ENCODE data around the gene CUEDC1.

Gene CUEDC1

GRCh38 chr17:57955183-57955931, at the start of gene CUEDC1:
Gene CUEDC1, minus strand, starts transcription at chr17:57955412. Its CDS starts 69,848 bp downstream, at chr17:57885564.
- peak; percentile 58 for DNase-seq

- no peak for DNase-seq
These were observed 48.8 kb upstream of the CUEDC1 start for GRCh38 chr17:58004060-58004459.

GRCh38 chr17:58002973-58003372, 47.8 kb upstream of the CUEDC1 start:
- DNase-seq = no peak

GRCh38 chr17:58002154-58002948, 47.1 kb upstream of the CUEDC1 start:
- DNase-seq = no peak

GRCh38 chr17:58001461-58002124, 46.4 kb upstream of the CUEDC1 start:
- no peak for DNase-seq

- DNase-seq = no peak
These were observed 44.3 kb upstream of the CUEDC1 start for GRCh38 chr17:57999496-58000017.

- no peak for DNase-seq
These were observed 43.8 kb upstream of the CUEDC1 start for GRCh38 chr17:57999010-57999495.

GRCh38 chr17:57997085-57997809, 42.0 kb upstream of the CUEDC1 start:
- no peak for DNase-seq

GRCh38 chr17:57995076-57995956, 40.1 kb upstream of the CUEDC1 start:
- no peak for DNase-seq

GRCh38 chr17:57994436-57994835, 39.2 kb upstream of the CUEDC1 start:
- no peak for DNase-seq

- DNase-seq = no peak
These were observed 38.5 kb upstream of the CUEDC1 start for GRCh38 chr17:57993471-57994365.

GRCh38 chr17:57991537-57991936, 36.3 kb upstream of the CUEDC1 start:
- no peak for DNase-seq

- DNase-seq = no peak
These were observed 34.8 kb upstream of the CUEDC1 start for GRCh38 chr17:57990037-57990436.

GRCh38 chr17:57988301-57989250, 33.4 kb upstream of the CUEDC1 start:
- peak; percentile 76 for DNase-seq

- DNase-seq = peak; percentile 82
These were observed 32.5 kb upstream of the CUEDC1 start, which contains the start of gene VEZF1 for GRCh38 chr17:57987581-57988300. Gene VEZF1, minus strand, starts transcription at chr17:57988254. Its CDS starts 143 bp downstream, at chr17:57988111.

GRCh38 chr17:57986841-57987580, 31.8 kb upstream of the CUEDC1 start:
- DNase-seq = peak; percentile 42

- no peak for DNase-seq
These were observed 30.4 kb upstream of the CUEDC1 start for GRCh38 chr17:57985675-57985974.
